Stimulated activated CD4-positive, alpha-beta T cell treated with anti-CD3 and anti-CD28 coated beads, Interleukin-15, amount 100 ng/mL, for 24 hours (primary cell): ENCODE data around the gene SYT2.

ENCODE experiments used
- DNase-seq: peaks from one replicate; pipeline ENCODE4 v3.0.0-alpha.2; 2020

Gene SYT2

GRCh38 chr1:202703191-202703590 is 7.1 kb downstream of the SYT2 start:
- DNase-seq = no peak

GRCh38 chr1:202702088-202702487 is 8.2 kb downstream of the SYT2 start:
- no peak for DNase-seq

- no peak for DNase-seq
These were observed 9.1 kb downstream of the SYT2 start for GRCh38 chr1:202701200-202701599.

GRCh38 chr1:202700061-202700460 is 10.2 kb downstream of the SYT2 start:
- DNase-seq = no peak

- DNase-seq = no peak
These were observed 12.0 kb downstream of the SYT2 start for GRCh38 chr1:202698276-202698675.

GRCh38 chr1:202697038-202697437 is 13.2 kb downstream of the SYT2 start:
- no peak for DNase-seq

DNA sequence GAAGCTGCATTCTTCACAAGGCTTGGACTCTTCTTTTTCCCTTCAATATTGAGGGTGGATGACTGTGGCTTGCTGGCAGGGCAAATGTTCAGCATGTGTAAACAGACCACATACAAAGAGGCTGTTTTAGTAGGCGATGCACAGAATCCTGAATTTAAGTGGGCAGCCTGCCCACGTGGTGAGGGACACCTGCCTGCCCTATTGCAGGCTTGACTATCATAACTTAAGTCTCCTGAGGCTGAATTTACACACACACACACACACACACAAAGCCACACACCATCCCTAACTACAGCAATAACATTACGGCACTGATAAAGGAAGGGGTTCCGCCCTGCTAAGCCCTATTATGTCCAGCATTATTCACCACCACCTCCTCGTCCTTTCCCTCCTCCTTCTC is 15.9 kb downstream of the SYT2 start:
- no peak for DNase-seq

DNA sequence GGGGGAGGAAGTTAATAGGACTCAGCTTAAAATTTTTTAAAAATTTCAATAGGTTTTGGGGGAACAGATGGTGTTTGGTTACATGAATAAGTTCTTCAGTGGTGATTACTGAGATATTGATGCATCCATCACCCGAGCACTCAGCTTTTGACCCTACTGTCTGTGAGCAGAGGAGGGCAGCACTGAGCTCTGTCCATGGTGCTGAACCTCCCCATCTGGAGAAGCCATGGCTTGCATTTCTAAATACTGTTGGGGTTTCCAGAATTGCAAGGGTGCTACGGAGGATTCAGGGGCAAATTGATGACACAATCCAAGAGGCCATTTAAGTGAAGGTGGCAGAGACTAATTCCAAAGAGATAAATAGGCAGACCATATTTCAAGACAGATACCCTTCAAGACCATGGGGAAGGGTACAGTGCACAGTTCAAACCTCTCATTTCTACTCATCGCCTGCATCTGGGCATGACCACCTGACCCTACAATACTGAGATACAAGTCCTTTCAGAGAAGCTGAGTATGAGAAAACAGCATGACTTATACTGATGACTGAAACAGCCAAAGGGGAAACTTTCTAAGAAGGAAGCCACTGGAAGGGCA is 17.2 kb downstream of the SYT2 start:
- peak; percentile 72 for DNase-seq

DNA sequence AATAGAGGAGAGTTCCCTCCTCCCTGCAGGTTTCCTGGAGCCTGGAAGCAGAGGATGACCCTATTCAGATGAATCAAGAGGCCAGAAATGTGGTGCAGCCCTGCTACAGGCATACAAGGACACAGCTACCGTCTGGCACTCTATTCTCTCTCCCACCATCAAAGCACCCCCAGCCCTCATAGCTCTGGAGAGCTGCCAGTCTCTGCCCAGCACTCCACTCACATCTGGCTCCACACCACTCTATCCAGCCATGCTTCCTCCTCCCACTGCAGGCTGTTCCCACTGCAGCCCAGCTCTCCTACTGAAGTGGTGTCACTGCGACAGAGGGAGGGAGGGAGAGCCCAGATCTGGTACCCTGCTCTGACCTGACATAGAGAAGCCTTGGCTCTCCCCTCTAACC is 18.4 kb downstream of the SYT2 start:
- no peak for DNase-seq

DNA sequence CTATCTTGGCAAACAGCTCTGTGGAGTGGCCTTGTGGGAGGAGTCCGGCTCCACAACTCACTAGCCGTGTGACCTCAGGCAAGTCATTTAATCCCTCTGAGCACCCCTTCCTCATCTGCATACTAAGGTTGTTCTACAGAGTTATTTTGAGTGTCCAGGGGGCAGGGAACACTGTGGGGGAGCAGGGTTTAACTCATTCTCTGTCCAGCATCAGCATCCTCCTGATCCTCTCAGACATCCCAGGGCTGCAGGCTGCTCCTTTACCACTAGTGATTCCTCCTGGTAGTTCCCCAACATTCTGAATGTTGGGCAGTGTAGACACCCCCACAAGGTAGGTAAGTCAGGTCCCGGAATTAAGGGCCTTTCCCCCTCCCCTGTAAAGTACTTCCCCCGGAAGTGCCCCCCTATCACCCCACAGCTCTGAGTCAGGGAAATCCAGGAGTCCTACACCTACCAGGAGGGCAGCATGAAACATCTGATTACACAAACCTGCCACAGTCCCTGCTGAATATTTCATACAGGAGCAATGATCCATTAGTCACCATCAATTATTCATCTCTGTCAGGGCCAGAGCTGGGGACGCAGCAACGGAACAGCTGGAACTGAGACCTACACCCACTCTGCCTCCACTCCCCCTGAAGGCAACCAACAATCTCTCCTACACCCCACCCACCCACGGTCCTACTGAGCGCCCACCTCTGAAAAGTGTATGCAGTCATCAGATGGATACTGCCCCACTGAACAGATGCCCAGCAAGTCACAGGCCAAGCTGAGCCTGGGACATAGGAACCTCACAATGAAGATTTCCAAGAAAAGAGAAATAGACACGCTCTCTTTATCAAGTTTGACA is 20.5 kb downstream of the SYT2 start:
- DNase-seq = no peak

- no peak for DNase-seq
These were observed 21.2 kb downstream of the SYT2 start for GRCh38 chr1:202689082-202689481.

DNA sequence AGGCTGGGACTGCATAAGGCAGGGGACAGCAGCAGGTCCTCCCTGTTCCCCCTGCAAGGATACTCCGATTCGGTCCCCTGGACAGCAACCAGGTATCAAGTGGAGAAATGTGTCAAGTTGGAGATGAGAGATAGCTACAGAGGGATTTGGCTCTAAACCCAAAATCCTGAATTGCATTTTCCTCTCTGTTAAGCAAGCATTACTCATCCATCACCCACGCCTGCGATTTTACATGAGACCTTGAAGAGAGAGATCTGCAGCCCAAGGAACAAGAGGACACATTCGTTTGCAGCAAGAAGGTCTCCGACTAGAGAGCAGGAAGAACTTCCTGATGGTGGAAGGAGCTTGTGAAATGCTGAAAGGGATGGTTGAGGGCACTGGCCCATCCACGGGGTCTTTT is 21.9 kb downstream of the SYT2 start:
- no peak for DNase-seq

- no peak for DNase-seq
These were observed 22.5 kb downstream of the SYT2 start for GRCh38 chr1:202687798-202688197.

- DNase-seq = no peak
These were observed 22.9 kb downstream of the SYT2 start for GRCh38 chr1:202687370-202687769.

- DNase-seq = no peak
These were observed 24.6 kb downstream of the SYT2 start for GRCh38 chr1:202685641-202686040.

DNA sequence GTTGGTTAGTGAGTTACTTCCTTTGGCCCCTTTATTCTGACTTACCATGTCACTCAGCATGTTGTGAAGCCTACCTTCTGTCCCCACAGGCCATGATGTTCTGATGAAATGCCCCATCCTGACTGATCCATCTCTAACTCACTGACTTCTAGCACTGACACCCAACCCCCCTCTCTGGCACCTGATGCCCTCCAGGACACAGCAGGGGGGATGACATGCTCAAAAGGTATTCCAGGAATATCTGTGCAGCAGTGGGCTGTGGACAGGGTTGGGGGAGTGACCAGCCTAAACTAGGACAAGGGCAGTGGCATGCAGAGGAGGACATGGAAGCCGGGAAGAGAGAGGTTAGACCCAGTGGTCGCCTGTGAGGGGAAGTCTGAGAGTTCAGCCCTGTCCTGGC is 25.5 kb downstream of the SYT2 start:
- DNase-seq = no peak

DNA sequence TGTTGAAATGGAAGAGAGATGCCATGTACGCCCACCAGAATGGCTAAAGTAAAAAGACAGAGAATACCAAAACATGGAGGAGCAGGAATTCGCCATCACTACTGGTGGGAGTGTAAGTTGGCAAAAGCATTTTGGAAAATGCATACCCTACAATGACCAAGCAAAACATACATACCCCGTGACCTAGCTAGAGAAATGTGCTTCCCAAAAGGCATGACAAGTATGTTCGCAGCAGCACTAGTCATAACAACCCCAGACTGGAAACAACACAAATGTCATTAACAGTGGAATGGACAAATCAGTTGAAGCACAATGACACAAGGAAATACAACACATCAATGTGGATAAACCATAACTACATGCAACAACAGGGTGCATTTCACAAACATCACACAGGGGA is 27.2 kb downstream of the SYT2 start:
- DNase-seq = no peak

DNA sequence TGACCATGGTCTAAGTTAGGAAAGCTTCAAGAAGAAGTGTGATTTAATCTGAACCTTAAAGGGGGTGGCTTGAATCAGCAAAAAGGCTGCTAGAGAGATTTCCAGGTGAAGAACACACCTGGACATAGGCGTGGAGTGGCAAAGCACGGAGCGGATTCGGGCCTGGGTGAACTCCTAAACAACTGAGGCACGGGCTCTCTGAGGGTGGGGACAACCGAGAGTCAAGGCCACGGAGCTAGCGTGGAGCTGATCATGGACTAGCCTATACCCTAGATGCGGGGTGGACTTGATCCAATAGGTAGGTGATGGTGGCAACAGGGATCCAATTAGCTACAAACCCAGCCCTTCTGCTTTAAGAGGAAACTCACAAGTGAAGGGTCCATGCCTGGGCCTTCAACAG is 27.8 kb downstream of the SYT2 start:
- DNase-seq = no peak

GRCh38 chr1:202681736-202682420 is 28.4 kb downstream of the SYT2 start:
- no peak for DNase-seq

DNA sequence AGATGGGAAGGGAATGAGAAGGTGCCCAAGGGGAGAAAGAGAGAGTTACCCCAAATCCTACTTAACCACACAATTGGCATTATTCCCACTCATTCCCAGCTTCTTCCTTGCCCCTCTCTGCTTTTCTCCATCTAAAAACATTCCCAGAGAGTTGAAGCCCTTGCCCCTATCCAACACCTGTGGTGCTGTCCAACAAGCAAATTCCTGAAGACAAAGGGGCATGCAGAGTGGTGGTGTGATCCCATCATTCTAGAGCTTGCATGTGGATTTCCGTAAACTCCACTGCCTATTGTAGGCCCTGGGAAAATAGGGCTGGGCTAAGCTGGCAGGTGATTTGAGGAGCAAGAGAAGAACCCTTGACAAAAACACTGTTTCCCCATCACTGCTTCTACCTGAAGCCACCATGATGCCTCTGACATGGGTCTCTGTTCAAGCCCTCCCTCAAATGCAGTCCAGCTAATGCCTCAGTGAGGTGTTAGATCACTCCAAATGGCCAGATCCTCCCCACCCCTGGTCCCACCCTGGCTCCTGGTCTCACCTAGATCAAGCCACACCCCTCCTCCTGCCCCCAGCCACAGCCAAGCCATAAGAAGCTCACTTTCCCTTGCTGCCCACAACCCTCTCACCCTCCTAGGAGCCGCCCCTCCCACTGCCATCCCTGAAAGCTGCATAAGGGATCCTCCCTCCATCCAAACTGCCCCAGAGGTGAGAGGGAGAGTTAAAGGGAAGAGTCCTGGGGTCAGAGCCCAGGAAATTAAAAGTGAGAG is 29.5 kb downstream of the SYT2 start:
- no peak for DNase-seq

DNA sequence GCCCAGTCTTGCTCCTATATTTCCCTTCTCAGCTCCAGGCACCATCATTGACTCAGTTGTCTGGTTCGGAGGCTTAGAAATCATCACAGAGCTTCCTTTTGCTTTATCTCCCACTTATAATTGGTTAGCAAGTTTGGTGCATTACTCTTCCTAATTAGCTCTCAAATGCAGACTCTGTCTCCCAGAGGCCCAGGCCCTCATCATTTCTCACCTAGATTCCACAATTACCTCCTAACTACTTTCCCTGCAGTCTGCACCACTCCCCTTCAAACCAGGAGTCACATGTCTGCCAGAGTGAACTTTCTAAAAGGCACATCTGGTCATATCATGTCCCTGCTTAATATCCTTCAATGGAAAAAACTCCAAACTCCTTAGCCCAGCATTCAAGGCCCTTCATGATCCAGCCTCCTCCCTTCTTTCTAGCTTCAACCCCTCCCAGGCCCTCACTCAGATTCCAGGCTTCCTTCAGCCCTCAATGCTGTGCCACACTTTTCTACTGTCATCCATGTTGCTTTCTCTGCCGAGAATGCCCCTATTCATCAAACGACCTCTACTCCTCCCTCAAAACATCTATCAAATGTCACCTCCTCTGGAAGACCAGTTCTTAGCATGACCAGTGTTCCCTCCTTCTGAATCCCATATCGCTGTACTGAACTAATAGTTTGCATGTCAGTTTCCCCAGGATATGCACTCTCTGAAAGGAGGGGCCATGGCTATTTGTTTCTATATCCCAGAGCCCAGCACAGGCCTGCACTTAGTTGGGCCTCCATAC is 30.7 kb downstream of the SYT2 start:
- DNase-seq = no peak

- DNase-seq = no peak
These were observed 32.8 kb downstream of the SYT2 start for GRCh38 chr1:202677433-202677832.

- no peak for DNase-seq
These were observed 36.7 kb downstream of the SYT2 start for GRCh38 chr1:202673531-202673930.
